ENCODE results near the gene PSMC3.

Gene PSMC3

GRCh38 chr11:47437746-47438418, 11.6 kb upstream of the PSMC3 start:
- TF ChIP-seq CTCF (IDR thresholded peaks at IDR 0.05; ENCODE audit: low read depth, low read length, missing control alignments), result no peak
- no peak for DNase-seq (ENCODE audit: extremely low read depth, low read depth)
- no peak overlapping the region for H3K4me3 ChIP-seq (replicated peaks; ENCODE audit: low read depth, low read length)

GRCh38 chr11:47437218-47437745, 11.0 kb upstream of the PSMC3 start:
- DNase-seq (ENCODE audit: extremely low read depth, low read depth), result no peak
- H3K4me3 ChIP-seq (replicated peaks; ENCODE audit: low read depth, low read length), result no peak overlapping the region
- TF ChIP-seq CTCF (IDR thresholded peaks at IDR 0.05; ENCODE audit: low read depth, low read length, missing control alignments), result no peak

GRCh38 chr11:47436726-47437125, 10.5 kb upstream of the PSMC3 start:
- TF ChIP-seq CTCF (IDR thresholded peaks at IDR 0.05; ENCODE audit: low read depth, low read length, missing control alignments), result no peak
- DNase-seq (ENCODE audit: extremely low read depth, low read depth), result no peak
- H3K4me3 ChIP-seq (replicated peaks; ENCODE audit: low read depth, low read length), result no peak overlapping the region

- no peak for TF ChIP-seq CTCF (IDR thresholded peaks at IDR 0.05; ENCODE audit: low read depth, low read length, missing control alignments)
- DNase-seq (ENCODE audit: extremely low read depth, low read depth), result no peak
- no peak overlapping the region for H3K4me3 ChIP-seq (replicated peaks; ENCODE audit: low read depth, low read length)
These were observed 9.4 kb upstream of the PSMC3 start for GRCh38 chr11:47435687-47436086.

GRCh38 chr11:47434011-47434786, 8.0 kb upstream of the PSMC3 start:
- no peak for DNase-seq (ENCODE audit: extremely low read depth, low read depth)
- H3K4me3 ChIP-seq (replicated peaks; ENCODE audit: low read depth, low read length), result no peak overlapping the region
- no peak for TF ChIP-seq CTCF (IDR thresholded peaks at IDR 0.05; ENCODE audit: low read depth, low read length, missing control alignments)

- no peak for TF ChIP-seq CTCF (IDR thresholded peaks at IDR 0.05; ENCODE audit: low read depth, low read length, missing control alignments)
- no peak overlapping the region for H3K4me3 ChIP-seq (replicated peaks; ENCODE audit: low read depth, low read length)
- no peak for DNase-seq (ENCODE audit: extremely low read depth, low read depth)
These were observed 6.9 kb upstream of the PSMC3 start for GRCh38 chr11:47433157-47433556.

Measured in HFF-Myc (cell line).